ENCODE data around the gene IMMT.

The IMMT gene

GRCh38 chr2:86139981-86140380 lies 55.3 kb downstream of the IMMT start:
- no peak for DNase-seq

- DNase-seq, result no peak
These were observed 56.3 kb downstream of the IMMT start for GRCh38 chr2:86138736-86139625.

GRCh38 chr2:86136141-86136540 lies 59.1 kb downstream of the IMMT start:
- DNase-seq, result no peak

- DNase-seq, result no peak
These were observed 59.6 kb downstream of the IMMT start for GRCh38 chr2:86135653-86136052.

GRCh38 chr2:86134709-86135108 lies 60.6 kb downstream of the IMMT start:
- no peak for DNase-seq

GRCh38 chr2:86124683-86125082 lies 70.6 kb downstream of the IMMT start:
- no peak for DNase-seq

- DNase-seq, result no peak
These were observed 71.8 kb downstream of the IMMT start for GRCh38 chr2:86123328-86123925.

- DNase-seq, result no peak
These were observed 77.1 kb downstream of the IMMT start for GRCh38 chr2:86118130-86118529.

GRCh38 chr2:86107031-86107430 lies 88.2 kb downstream of the IMMT start:
- DNase-seq, result no peak

- DNase-seq, result peak; percentile 97
These were observed 89.0 kb downstream of the IMMT start, which contains the start of gene PTCD3 for GRCh38 chr2:86105969-86106945. TSS of gene PTCD3 (plus strand) at chr2:86106235. CDS start at chr2:86106248, 13 bp downstream.

- peak; percentile 84 for DNase-seq
These were observed 89.9 kb downstream of the IMMT start, which contains the start of gene POLR1A for GRCh38 chr2:86105252-86105968. TSS of gene POLR1A (minus strand) at chr2:86105886. CDS start at chr2:86105776, 110 bp downstream.

GRCh38 chr2:86102157-86102556 lies 93.1 kb downstream of the IMMT start:
- no peak for DNase-seq

- DNase-seq, result no peak
These were observed 97.3 kb downstream of the IMMT start for GRCh38 chr2:86097913-86098312.

- DNase-seq, result no peak
These were observed 98.0 kb downstream of the IMMT start for GRCh38 chr2:86097114-86097896.

- DNase-seq, result no peak
These were observed 101.0 kb downstream of the IMMT start for GRCh38 chr2:86094229-86094628.

All from activated naive CD4-positive, alpha-beta T cell treated with anti-CD3 and anti-CD28 coated beads, Interleukin-2, amount 50 U/mL, for 16 hours (primary cell).